ENCODE results near the gene IRF3.
A peak's percentile ranks its signal among the peaks of the same experiment; 100 is the strongest.

Gene IRF3

DNA sequence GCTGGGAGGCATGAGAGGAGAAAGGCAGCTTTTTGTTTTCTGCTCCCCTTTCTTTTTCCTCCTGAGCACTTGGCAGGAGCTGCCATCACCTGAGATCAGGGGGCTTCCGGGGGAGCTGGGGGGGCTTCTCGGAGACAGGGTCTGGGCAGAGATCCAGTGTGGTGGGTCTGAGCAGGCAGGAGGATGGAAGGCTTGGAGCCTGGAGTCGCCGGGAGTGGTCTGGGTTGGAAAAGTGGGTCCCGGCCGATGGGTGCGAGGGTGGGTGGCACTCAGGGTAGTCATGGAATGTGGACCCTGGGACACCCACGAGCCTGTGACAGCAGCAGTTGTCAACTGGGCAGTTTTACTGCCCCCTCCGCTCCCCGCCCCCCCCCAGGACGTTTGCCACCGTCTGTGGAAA, 21.5 kb upstream of the IRF3 start:
- no peak for DNase-seq

DNA sequence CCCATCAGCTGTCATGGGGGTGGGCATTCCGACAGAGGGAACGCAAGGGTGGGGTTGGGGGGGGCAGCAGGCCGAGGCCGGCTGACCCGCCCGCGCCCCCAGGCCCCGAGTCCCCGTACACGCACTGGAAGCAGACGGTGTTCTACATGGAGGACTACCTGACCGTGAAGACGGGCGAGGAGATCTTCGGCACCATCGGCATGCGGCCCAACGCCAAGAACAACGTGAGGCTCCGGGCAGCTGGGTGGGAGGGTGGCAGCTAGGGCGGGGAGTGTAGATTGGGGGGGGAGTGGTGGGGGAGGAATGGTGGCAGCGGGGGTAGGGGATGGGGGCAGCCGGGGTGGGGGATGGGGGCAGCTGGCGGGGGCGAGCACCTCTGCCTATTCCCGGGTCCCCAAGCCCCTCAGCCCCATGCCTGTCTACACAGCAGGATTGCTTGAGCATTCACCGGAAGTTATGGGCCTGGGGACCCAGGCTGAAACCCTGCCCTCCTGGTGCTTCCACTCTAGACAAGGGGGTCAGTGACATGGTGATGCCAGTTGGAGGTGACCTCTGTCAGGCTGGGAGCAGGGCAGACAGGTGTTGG, 20.9 kb upstream of the IRF3 start:
- no peak for DNase-seq

DNA sequence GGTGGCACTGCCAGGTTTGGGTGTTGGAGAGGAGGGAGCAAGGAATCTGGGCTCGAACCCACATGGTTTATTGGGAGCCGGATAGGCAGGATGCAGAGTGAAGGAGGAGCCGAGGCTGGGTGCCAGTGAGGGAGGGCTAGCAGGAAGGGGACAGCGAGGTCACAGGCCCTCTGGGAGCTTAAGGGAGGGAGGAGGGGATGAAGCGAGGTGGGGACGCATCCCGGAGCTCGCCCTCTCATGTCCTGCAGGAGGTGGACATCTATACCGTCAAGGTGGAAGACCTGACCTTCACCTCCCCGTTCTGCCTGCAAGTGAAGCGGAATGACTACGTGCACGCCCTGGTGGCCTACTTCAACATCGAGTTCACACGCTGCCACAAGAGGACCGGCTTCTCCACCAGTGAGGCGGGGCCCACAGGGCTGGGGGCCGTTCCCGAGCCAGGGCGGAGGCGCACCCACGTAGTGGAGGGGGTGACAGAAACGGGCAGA, 20.2 kb upstream of the IRF3 start:
- no peak for DNase-seq

DNA sequence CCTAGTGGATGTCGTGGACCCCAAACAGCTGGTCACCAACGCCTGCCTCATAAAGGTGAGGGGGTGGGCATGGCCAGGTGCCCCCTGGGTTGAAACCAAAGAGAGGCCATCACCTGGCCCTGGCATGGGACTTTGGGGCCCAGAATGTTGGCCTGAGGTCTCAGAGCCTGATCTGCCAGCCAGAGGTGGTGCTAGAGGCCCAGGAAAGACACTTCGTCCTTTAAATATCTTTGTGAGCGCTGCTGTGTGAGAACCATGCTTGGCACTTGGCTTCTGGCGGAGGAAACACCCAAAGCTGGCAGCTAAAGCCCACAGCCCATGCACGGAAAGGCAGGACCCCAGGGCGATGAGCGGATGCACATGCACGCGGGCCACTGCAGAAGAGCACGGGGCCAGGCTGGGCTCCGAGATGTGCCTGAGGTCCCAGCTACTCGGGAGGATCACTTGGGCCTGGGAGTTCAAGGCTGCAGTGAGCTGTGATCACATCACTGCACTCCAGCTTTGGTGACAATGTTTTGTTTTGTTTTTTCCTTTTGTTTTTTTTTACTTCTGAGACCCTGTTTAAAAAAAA, 19.4 kb upstream of the IRF3 start:
- DNase-seq: no peak

DNA sequence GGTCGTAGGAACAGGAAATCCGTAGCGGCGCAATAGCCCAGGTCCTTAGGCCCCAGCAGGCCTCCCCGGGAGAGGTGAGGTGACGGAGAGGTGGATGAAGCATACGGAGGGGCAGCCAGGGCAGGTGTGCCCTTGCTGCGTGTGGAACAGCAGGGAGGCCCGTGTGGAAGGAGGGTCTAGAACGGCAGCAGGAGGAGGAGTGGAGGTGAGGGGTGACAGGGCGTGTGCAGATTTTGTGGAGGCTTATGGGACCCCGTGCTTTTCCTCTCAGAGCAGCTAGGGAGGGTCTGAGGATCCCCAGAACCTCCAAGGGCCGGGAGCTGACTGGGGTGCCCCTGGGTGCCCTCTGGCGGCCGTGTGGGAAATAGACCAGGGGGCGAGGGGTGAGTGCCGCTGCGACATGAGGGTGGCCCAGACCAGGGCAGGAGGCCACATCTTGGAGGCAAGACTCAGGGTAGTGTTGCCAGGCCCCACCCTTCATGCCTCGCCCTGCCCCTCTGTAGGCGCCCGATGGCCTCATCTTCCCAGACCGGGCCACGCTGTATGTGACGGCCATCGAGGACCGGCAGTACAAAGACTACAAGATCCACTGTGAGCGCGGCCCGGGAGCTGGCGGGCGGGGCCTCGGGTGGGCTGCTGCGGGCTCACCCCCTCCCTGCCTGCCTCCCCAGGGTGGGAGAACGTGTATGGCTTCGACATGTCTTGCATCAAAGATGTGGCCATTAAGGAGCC, 18.8 kb upstream of the IRF3 start:
- DNase-seq: peak; percentile 33

DNA sequence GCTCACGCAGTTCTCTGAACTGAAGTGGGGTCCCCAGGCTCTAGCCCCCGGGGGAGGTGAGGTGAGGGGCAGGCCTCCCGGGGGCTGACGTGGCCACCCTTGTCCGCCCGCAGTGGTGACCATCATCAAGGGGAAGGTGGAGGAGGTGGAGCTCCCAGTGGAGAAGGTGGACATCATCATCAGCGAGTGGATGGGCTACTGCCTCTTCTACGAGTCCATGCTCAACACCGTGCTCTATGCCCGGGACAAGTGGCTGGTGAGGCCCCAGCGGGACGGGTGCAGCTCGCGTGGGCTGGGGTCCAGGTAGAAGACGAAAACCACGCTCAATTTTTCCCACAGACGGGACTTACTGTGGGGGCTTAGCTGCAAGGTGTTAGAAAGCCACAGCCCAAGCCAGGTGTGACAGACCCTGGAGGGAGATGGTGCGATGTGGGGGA, 18.2 kb upstream of the IRF3 start:
- no peak for DNase-seq

DNA sequence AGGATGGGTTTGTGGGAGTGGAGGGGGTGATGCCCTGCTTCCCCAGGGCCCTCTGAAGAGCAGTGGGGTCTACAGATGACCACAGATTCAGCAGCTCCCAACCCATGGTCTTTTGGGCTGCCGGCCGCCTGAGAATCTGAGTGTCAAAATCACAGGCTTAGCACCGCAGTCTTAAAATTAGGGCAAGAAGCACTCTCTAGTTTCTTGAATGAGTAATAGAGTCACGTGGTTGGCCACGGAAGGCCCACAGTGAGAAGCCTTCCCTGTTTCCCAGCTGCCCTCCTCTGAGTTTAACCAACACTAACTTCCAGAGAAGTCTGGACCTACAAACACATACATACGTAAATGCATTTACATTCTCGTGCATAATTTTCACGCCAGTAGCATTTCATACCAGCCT, 16.6 kb upstream of the IRF3 start:
- no peak for DNase-seq

DNA sequence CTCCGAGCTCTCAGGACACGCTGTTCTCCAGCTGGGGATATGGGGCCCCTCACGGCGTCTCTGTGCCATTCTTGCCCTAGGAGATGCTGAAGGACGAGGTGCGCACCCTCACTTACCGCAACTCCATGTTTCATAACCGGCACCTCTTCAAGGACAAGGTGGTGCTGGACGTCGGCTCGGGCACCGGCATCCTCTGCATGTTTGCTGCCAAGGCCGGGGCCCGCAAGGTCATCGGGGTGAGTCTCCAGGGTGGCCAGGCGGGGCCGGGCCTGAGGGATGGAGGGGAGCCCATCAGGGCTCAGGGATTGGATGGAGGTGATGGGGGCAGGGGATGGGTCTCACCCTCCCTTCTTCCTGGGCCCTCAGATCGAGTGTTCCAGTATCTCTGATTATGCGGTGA, 16.2 kb upstream of the IRF3 start:
- no peak for DNase-seq

DNA sequence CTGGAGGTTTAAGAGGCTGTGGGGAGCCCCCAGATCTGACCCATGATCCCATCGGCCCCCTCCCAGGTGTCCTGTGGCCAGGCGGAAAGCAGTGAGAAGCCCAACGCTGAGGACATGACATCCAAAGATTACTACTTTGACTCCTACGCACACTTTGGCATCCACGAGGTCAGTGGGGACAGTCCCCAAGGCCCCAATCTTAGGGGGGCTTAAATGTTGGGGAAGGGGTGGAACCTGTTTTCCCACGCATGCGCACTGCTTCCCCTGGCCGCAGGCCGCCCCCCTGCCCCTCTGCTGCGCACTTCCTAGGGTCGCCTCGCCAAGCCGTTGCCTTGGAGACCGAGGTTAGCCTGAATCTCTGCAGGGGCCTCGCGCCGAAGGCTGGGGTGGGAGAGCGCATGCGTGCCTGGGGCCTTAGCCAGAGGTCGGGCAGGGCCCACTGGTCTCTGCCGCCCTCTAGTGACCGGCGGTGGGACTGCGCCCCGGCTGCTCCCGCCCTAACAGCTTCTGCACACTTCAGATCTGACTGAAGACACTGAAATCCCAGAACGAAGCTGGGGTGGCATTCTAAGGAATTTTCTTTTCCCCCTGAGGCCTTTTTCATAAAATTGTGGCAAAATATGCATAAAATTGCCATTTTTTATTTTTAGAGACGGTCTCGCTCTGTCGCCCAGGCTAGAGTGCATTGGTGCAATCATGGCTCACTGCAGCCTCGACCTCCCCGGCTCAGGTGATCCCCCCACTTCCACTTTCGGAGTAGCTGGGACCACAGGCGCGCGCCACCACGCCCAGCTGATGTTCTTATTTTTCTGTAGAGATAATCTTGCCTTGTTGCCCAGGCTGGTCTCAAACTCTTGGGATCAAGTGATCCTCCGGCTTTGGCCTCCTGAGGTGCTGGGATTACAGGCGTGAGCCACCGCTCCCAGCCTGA, 15.0 kb upstream of the IRF3 start:
- DNase-seq: peak; percentile 80

DNA sequence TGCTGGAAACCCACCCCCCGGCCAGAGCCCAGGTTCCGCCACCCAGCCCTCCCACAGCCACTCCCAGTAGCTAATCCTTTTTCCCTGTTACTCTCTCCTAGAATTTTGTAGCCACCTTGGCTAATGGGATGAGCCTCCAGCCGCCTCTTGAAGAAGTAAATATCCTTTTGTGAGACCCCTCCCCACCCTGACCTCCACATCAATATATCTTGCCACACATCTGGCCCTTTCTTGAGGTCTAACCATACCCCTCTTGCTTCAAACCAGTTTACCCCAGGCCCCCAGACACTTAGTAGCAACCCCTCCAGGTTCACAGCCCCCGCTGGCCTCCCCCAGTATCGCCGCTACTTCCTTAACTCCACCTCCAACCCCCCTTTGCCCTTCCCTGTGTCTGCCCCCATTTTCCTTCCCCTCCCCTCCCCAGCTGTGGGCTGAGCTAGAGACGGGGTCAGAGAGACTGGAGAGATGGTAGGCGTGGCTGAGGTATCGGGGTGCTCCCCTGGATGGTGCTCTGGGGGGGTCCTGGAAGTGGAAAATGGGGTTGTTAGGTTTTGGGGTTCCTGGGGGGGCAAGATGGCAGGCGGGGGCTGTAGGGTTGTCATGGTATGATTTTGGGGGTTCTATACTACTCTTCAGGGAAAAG, 14.2 kb upstream of the IRF3 start:
- DNase-seq: no peak

DNA sequence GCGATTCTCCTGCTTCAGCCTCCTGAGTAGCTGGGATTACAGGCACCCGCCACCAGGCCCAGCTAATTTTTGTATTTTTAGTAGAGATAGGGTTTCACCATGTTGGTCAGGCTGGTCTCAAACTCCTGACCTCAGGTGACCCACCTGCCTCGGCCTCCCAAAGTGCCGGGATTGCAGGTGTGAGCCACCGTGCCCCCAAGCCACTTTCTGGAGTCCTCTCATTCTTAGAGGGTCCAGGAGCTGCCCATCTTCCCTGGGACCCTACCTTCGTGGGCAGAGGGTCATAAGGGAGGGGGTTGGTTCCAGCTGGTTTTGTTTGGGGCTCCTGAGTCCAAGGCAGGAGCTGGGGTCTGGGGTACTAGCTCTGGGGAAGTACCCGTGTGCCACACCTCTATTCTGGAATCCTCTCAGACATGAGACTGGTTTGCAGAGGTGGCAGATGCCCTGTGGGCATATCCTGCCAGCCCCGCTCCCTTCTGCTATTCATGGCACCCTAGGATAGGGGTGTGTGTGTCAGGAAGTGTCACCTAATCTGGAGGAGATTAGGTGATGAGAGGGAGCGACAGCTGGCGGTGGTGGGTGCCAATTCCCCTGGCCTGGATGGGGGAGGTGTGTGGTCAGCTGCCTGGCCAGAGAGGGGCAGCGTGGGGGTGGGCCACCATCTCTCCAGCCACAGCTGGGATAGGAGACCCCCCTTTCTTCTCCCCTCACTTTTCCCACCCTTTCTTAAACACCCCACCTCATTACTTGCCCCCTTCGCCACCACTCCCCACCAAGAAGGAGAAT, 13.5 kb upstream of the IRF3 start:
- no peak for DNase-seq

DNA sequence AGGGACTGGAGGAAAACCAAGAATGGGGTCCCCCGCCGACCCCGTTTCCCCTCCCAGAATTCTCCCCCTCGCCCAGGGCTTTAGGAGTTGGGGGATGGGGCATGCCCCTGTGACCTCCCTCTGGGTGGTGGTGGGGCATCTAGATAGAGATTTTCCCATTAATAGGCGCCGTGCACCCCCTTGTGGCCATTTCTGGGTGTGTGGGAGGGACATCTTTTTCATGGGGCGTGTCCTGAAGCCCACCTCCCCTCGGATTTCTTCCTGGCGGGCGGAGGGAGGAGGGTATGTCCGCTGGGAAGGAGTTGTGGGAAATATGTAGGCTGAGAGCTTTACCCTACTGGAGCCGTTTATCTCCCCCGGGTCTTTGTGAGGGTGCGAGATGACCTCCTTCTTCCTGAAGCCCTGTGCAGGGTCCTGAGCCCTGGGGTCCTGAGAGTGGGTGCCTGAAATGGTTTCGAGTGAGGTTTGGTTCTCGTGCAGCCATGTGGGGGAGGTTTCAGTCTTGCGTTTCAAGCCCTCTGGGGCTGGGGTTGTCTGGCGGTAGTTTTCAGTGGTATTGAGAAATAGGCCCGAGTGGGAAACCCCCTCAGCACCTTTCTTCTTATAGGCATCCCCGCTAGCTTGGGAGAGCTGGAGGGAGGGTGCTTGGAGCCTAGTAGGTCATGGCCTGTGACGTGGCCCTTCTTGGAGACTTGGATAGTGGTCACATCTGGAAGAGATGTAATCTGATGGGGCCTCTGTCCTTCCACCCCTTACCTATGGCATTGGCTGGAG, 12.4 kb upstream of the IRF3 start:
- DNase-seq: peak; percentile 74

DNA sequence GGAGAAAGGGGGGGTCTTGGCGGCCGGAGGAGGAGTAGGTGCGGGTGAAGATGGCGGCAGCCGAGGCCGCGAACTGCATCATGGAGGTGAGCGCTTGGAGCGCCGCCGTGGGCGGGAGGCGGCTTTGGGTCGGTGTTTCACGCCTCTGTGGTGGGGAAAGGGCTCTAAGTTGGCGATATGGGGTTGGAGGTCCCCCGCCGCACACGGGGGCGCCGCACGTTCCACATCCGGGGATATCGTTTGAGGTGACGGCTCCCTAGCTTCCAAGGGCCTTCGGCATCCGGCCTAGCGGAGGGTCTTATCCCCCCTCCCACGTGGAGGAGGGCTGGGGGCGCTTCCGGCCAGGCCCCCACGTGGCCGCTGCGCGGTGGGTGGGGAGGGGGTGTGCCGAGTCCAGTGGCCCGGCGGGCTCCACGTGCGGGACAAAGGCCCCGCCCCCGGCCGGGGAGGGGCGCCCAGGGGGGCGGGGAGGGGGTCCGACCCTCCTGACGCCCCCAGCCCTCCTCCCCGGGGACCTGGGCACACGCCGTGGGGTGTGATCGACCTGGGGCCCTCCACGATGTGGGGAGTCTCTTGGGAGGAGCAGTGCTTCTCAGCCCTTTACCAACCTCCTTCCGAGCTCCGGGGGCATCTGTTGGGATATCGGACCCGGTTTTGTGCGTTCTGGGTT, 11.7 kb upstream of the IRF3 start, which contains the start of gene PRMT1:
Gene PRMT1 (plus strand): TSS at position 41 of the 670 bp plus-strand sequence. CDS start 10 bp downstream, at position 51.
- DNase-seq: peak; percentile 47

DNA sequence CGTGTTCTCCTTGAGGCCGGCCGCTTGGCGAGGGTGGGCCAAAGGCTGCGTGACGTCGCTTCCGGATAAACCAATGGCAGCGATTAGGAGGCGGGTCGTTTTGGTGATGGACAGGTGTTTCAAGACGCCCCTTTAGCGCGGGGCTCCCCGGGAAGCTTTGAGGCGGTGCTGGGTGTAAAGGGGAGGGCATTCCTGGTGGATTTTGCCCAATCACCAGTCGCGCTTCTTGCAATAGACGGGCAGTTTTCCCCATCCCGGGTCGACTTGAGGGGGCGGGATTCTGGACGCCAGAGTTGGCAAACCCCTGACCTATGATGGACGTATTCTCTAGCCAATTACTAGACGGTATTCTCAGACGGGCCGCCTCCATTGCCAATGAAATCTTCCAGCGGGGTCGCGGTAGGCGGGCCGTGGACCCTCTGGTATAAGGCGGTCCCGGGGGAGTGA, 11.2 kb upstream of the IRF3 start:
- peak; percentile 100 for DNase-seq

DNA sequence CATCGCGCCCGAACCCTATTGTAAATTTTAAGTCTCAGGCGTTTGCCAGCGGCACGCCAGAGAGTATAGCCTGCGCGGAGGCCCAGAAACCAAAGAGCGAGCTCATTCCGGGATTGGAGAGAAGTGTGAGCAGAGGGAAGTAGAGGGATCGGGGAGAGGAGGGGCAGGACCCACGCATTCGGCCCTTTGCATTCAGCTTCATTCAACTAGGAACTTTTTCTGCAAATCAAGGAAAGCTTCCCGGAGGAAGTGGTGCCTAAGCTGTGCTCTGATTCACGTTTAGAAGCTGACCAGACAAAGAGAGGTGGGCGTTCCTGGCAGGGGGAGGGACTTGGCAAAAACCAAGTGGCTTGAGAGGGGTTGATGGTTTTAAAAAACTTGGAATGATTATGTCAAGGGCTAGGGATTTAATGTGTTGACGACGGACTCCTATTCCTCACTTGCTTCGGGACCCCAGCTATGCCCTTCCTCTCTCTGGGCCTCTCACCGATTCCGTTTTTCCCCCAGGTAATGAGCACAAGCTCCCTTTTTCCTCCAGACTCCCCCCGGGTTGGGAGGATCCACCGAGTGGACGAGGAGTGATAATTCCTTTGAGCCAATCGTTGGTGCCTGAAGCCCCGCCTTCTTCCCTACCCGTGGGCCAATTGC, 10.6 kb upstream of the IRF3 start:
- peak; percentile 92 for DNase-seq

DNA sequence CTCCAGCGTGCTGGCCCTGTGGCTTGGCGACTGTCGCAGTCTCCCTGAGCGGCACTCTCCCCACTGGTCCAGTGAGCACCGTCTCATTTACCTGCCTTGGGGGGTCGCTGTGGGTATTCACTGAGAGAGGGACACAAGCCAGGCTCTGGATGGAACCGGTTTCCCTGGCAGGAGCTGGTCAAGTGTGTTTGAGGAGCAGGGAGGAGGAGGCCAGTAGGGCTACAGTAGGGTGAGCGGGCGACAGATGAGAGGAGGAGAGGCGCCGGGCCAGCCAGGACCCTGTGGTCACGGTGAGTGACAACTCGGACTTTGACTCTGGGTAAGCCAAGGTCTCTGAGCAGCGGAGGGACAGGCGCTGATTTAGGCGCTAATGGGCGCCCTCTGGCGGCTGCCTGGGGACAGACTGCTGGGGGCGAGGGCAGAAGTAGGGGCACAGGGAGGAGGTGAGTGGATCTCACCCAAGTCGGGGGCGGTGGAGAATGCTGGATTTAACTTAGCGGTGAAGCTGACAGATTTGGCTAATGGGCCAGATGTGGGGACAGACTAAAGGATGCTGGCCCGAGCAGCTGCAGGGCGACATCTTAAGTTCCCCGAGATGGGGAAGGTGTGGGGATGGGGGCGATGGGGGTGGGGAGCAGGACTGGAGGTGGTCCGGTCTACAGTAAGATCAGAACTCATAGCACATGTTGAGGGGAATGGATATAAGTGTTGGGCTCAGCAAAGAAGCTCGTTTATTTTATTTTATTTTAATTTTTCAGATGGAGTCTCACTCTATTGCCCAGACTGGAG, 6.7 kb upstream of the IRF3 start:
- peak; percentile 67 for DNase-seq

DNA sequence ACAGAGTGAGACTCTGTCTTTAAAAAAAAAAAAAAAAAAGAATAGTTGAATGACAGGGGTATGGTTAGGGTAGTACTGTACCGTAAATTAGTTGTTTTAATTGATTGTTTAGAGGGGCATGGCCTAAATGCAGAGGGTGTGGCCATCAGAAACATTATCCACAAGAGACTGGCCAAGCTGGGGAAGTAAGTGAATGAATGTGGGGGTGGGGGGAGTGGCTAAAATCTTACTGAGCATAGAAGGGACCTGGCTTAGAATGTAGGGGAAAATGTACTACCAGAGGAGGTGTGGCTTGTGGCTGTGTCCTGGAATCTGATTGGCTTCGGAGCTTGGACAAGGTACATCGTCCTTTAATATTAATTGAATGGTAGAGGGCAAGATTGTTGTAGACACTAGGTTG, 3.9 kb upstream of the IRF3 start:
- DNase-seq: no peak

DNA sequence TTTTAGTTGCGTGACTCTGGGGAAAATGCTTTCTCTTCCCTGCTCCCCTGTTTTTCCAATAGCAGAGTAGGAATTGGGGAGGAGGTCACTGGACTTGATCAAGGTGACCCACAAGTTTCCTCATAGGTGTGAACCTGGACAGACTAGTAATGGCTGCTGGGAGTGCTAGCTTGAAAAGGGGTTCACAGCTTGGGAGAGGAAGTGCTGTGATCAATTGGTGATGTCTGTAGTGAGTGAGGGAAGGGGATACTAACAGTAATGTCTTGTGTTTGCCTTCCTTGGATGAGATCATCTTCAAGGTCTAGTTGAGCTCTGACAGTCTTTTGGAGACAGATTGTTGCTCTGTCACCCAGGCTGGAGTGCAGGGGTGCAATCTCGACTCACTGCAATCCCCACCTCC, 1.8 kb upstream of the IRF3 start:
- DNase-seq: no peak

DNA sequence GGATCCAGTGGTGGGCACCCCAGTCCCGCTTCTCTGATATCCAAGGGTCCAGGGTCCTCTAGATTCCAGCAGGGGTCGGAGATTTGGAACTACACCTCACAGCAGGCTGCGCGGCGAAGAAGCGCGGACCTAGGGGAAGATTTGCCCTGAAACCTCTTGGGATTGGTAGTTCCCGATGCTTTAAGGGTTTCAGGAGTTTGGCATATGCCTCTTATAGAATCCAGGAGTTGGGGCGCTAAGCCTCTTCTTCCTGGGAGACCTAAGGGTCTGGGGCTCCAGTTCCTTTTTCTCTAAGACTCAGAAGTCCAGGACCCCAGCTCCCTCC, 425 bp upstream of the IRF3 start:
- DNase-seq: no peak

Measured in EL (cell line).